ENCODE data around the gene MFSD2B. TPM values are rescaled to one million over a fixed set of nuclear protein-coding genes. Genes with fewer than 3 reads are reported as not detected.
A peak's percentile ranks its signal among the peaks of the same experiment; 100 is the strongest.
"Not testable (repeated sequence)": the region's sequence is repeated elsewhere in the genome, so short reads cannot be mapped to it uniquely, and the experiment has no call there.

Gene MFSD2B
- polyA plus RNA-seq (ENCODE audit: insufficient read length) = 2.6 TPM

DNA sequence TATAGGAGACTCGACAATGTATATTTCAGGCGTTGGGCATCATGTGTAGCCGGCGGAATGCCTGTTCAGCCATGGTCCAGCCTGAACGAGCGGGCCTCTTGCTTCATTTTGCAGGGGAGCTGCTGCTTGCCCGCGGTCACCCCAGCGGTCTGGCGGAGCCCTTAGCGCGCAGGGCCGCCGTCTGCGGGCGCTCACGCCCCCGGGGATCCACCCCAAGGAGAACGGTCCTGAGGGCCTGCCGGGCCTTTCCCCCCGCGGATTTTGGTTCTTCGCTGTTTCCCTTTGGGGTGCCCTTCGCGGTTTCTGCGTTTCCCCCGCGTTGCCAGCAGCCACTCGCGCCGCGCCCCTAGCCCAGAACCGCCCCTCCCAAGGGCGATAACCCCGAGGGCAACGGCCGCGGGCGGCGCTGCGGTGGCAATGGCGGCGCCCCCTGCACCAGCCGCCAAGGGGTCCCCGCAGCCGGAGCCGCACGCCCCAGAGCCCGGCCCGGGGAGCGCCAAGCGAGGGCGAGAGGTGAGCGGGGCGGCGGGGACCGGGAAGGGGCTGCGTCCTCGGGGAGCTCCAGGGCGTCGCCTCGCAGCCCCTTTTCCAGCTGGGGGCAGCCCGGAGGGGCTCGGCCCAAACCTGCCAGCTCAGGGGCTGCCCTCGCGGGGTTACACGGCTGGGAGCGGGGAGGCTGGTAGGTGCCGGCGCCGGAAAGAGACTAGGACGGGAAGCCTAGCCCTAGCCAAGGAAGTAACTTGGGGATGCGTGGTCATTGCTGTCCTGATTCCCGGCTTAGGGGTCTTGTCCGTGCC is at the start of gene MFSD2B:
TSS of gene MFSD2B (plus strand) at position 406 of the 797 bp plus-strand sequence. CDS start at position 418, 12 bp downstream.
- DNase-seq (ENCODE audit: low read depth) = no peak

DNA sequence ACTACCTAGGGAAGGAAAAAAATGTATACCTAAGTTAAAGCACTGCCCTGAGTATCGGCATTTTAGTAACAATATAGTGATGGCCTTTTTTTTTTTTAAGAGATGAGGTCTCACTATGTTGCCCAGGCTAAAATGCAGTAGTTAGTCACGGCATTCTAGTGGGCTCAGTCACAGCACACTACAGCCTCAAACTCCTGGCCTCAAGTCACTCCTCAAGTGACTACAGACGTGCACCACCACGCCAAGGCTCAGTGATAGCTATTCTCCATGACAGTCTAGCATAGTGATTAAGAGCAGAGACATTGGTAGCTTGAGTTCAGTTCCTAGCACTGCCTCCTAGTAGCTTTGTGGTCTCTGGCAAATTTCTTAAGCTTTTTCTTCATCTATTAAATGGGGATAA is 42.0 kb upstream of the MFSD2B start:
- no peak for DNase-seq (ENCODE audit: low read depth)

DNA sequence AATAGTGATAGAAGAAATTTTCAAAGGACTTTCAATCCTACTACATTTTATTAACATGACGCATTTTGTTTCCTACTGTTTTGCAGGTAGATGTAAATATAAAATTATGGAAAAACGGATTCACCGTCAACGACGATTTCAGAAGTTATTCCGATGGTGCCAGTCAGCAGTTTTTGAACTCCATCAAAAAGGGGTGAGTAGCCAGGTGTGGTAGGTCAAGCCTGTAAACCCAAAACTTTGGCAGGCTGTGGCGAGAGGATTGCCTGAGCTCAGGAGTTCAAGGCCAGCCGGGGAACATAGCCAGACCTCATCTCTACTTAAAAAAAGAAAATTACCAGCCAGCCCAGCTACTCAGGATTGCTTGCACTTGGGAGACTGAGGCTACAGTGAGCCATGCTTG is 33.0 kb upstream of the MFSD2B start:
- no peak for DNase-seq (ENCODE audit: low read depth)

DNA sequence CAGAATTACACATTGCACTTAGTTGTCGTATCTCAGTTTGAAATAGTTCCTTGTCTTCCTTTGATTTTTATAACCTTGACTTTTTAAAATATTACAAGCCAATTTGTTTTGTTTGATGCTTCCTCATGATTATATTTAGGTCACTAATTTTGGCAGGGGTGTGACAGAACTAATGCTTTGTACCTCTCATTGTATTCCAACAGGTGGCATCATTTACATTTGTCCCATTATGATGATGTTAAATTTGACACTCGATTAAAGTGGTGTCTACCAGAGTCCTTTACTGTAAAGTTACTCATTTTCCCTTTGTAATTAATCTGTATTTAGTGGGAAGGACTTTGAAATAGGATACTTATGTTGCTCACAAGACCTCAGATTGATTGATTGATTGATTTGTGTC is 21.5 kb upstream of the MFSD2B start:
- DNase-seq (ENCODE audit: low read depth) = peak; percentile 4

DNA sequence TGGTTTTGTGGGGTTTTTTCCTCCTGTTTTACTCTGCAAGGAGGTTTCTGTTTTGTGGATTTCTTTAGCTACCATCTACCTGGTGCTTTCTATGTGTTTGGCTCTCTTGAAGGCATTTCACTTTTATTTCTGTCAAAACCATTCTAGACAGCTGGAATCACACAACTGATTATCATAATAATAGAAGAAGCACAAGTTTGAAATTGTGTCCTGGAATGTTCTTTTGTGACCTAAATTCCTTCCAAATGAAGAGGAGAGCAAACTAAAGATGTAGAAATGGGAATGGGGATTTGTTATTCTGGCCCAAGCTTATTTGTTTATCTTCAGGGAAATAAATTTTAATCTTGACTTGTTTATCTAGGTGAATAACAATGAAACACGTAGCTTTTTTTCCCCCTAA is 17.0 kb upstream of the MFSD2B start:
- no peak for DNase-seq (ENCODE audit: low read depth)

GRCh38 chr2:23993736-23994269 is 16.1 kb upstream of the MFSD2B start:
- no peak for DNase-seq (ENCODE audit: low read depth)

DNA sequence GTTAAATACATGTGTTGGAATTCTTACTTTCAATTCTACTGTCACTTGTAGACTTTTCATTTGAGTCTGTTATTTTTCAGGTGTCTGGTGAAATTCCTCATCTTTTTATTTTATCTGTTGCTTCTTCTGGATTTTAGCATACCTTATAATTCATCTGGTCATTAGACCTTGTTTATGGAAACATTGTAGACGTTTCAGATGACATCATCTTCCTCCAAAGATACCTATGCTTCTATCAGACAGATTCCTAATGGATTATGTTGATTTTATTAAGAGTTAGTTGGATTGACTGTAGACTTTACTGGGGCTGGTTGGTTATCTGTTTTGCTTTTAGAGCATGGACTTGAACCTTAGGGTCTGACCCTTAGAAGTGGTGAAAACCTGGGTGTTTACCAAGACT is 15.3 kb upstream of the MFSD2B start:
- no peak for DNase-seq (ENCODE audit: low read depth)

GRCh38 chr2:24007693-24008092 is 2.2 kb upstream of the MFSD2B start:
- no peak for DNase-seq (ENCODE audit: low read depth)

DNA sequence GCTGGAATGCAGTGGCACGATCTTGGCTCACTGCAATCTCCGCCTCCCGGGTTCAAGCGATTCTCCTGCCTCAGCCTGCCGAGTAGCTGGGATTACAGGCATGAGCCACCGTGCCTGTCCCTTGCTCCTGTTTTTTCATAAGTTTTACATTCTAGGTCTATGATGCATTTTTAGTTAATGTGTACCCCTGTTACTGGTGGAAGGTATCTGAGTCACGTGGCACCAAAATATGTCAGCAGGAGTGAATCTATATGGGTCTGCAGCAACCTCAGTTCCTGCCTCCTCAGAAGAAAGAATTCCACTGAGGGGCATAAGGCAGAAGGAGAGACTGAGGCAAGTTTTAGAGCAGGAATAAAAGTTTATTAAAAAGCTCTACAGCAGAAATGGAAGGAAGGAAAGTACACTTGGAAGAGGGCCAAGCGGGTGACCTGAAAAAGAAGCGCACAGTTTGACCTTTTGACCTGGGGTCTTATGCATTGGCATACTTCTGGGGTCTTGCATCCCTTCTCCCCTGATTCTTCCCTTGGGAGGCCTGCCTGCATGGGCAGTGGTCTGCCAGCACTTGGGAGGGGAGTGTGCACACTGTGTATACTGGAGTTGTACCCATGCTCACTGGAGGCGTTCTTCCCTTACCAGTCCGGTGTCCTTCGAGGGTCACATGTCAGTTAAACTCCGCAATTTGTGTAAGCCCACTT is 1.1 kb upstream of the MFSD2B start:
- no peak for DNase-seq (ENCODE audit: low read depth)

GRCh38 chr2:24009367-24009679 is 562 bp upstream of the MFSD2B start:
- DNase-seq (ENCODE audit: low read depth) = no peak

DNA sequence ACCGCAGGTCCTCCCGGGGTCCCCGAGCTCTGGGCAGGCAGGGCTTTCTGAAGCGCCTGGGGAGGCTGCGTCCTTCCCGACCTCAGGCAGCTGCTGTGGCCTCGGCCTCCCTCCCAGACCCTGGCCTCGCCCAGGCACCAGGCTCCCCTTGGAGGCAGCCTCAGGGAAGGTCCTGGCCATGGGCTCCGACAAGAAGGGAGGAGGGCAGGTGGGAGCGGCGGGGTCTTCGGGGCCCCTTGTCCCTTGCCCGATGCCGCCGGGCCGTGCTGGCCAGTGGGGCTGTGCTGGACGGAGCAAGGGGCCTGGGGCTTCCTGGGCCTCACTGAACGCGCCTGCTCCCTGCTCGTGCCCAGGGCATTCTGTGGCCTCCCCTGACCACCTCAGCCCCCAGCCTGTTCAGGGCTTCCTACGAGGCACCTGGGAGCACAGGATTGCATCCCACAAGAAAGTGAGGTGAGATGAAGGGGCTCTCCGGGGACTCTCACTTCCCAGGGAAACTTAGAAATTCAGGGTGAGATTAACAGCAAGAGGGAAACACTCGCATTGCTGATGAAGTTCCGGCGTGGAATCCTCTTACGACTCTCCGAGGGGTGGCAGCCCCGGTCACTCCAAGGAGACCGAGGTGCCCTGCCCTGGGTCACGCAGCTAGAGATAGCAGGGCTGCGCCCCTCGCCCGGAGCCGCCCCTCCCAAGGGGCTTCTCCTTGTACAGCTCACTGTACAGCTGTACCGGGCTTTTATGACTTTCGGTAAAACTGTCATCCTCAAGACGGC is 778 bp downstream of the MFSD2B start:
- DNase-seq (ENCODE audit: low read depth) = no peak

GRCh38 chr2:24011250-24012104 is 1.6 kb downstream of the MFSD2B start:
- DNase-seq (ENCODE audit: low read depth) = no peak

- no peak for DNase-seq (ENCODE audit: low read depth)
These were observed 2.8 kb downstream of the MFSD2B start for GRCh38 chr2:24012521-24013188.

DNA sequence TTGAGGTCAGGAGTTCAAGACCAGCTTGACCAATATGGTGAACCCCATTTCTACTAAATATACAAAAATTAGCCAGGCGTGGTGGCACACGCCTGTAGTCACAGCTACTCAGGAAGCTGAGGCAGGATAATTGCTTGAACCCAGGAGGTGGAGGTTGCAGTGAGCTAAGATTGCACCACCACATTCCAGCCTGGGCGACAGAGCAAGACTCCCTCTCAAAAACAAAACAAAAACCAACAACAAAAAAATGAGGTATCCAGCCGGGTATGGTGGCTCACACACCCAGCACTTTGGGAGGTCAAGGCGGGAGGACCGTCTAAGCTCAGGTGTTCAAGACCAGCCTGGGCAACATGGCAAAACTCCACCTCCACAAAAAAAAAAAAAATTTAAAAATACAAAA is 5.0 kb downstream of the MFSD2B start:
- DNase-seq (ENCODE audit: low read depth) = not testable (repeated sequence)

DNA sequence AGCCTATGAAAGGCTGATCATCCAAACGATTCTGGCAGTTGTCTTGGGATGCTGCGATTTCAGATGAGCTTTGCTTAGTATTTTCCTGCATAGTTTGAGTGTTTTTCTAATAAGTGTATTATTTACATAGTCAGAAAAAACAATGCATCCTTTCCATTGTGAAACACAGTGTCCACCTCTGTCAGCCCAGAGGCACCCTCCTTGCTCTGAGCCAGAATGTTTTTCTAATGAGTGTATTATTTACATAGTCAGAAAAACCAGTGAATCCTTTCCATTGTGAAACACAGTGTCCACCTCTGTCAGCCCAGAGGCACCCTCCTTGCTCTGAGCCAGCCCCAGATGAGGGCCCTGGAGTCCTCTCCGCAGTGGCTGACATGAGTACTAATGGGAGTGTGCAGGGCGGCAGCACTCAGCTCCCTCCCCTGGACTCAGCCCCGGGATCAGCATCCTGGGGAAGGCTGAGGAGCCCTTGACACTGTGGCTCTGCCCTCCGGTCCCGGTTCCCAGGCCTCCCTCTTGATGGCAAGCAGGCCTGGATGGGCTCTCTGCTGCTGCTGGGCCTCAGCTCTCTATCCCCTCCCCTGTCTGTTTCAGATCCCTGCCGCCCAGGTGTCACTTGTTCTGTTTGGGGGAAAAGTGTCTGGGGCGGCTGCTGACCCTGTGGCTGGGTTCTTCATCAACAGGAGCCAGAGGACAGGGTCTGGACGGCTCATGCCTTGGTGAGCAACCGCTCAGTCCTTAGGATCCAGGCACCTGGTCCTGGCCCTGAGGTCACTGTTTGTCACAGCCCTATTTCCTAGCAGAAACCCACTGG is 5.9 kb downstream of the MFSD2B start:
- no peak for DNase-seq (ENCODE audit: low read depth)

DNA sequence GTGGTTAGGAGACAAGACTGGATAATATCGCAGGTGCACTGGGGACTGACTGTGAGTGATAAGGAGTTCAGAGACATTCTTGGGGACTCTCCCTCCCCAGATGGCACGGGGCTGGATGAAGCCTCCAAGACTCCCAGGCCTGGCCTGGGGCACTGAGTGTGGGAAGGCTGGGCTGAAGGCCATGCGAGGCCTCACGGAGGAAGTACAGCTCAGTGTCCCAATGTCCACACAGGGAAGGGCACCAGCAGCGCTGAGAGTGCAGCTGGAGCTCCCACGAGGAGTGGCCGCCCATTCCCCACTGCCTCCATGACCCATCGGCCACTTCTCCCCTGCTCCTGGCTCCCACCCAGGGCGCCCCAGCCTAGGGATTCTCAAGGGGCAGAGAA is 6.5 kb downstream of the MFSD2B start:
- no peak for DNase-seq (ENCODE audit: low read depth)

GRCh38 chr2:24016853-24017703 is 7.2 kb downstream of the MFSD2B start:
- DNase-seq (ENCODE audit: low read depth) = no peak

- DNase-seq (ENCODE audit: low read depth) = no peak
These were observed 7.8 kb downstream of the MFSD2B start for GRCh38 chr2:24017711-24018110.

DNA sequence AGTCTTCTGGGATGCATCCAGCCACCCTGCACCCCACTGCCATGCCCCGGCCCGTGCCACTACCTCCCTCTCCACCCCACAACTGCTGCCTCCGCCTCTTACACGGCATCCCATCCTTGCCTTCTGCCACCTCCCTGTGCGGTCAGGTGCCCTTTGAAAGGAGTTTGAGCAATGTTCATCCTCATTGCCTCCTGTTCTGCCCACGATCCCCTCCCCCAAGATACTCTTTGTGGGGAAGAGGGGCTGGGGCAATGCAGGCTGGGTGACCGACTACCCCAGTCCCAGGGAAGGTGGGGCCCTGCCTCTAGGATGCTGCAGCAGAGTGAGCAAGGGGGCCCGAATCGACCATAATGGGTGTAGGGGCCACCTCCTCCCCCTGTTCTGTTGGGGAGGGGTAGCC is 8.4 kb downstream of the MFSD2B start:
- DNase-seq (ENCODE audit: low read depth) = no peak

Data from forelimb muscle (tissue), 1 donor.